PC-9 (cell line): Measurements from ENCODE around the gene TRIM56. TPM values are rescaled to one million over a fixed set of nuclear protein-coding genes. Genes with fewer than 3 reads are reported as not detected.

Experiments used
- BruUV-seq: library from RNA; stranded (reverse); fragments of 400-500 nt; replicated peaks from 2 replicates; lab custom pipeline; 2021; lab: Mats Ljungman, UMichigan
- CTCF ChIA-PET: fragments of 300-600 bp; sonication (Branson Sonifier 250); formaldehyde crosslinking; loops from one replicate; lab custom pipeline; 2022; ENCODE audit warnings: antibody characterized with exemption; lab: Charles Lee
- POLR2A ChIA-PET: fragments of 300-600 bp; sonication (Branson Sonifier 250); formaldehyde crosslinking; loops from one replicate; lab custom pipeline; 2022; ENCODE audit warnings: antibody characterized with exemption; ENCODE audit not compliant: unreplicated experiment; lab: Charles Lee
- DNase-seq, 2 experiments: peaks; one replicate each; pipeline versions ENCODE4 v3.0.0 to v3.0.0-alpha.2; 2015 to 2022; ENCODE audit warnings: mixed read lengths in 1 of 2
- H2AFZ ChIP-seq: fragments of 200-600 bp; sonication (generic); 2 replicates; pipeline ENCODE4 v1.8.1; 2017; ENCODE audit warnings: antibody characterized with exemption
- H3F3A ChIP-seq: fragments of 200-600 bp; sonication (generic); 2 replicates; pipeline ENCODE4 v1.8.1; 2017; ENCODE audit warnings: antibody characterized with exemption, mild to moderate bottlenecking, low read depth; ENCODE audit not compliant: insufficient read depth
- H3K27ac ChIP-seq: fragments of 200-600 bp; sonication (generic); 2 replicates; pipeline ENCODE4 v1.6.1; 2016; ENCODE audit warnings: mixed run types
- H3K27me3 ChIP-seq: fragments of 200-600 bp; sonication (generic); 2 replicates; pipeline ENCODE4 v1.6.1; 2016; ENCODE audit warnings: low read depth, mixed run types; ENCODE audit not compliant: insufficient read depth
- H3K36me3 ChIP-seq: fragments of 200-600 bp; sonication (generic); 2 replicates; pipeline ENCODE4 v1.6.1; 2016; ENCODE audit warnings: low read depth, mixed run types
- H3K4me1 ChIP-seq: fragments of 200-600 bp; sonication (generic); replicated peaks from 2 replicates; pipeline ENCODE4 v1.6.1; 2016; ENCODE audit warnings: mixed run types; ENCODE audit not compliant: insufficient read depth
- H3K4me2 ChIP-seq: fragments of 200-600 bp; sonication (generic); 2 replicates; pipeline ENCODE4 v1.6.1; 2017; ENCODE audit warnings: mixed run types
- H3K4me3 ChIP-seq: fragments of 200-600 bp; sonication (generic); 2 replicates; pipeline ENCODE4 v1.6.1; 2016; ENCODE audit warnings: mixed run types
- H3K79me2 ChIP-seq: fragments of 200-600 bp; sonication (generic); 2 replicates; pipeline ENCODE4 v1.6.1; 2017; ENCODE audit warnings: low read depth, mixed run types
- H3K9me2 ChIP-seq: fragments of 200-600 bp; sonication (generic); 2 replicates; pipeline ENCODE4 v1.8.1; 2017; ENCODE audit warnings: mild to moderate bottlenecking; ENCODE audit not compliant: insufficient read depth
- H3K9me3 ChIP-seq: fragments of 200-600 bp; sonication (generic); 2 replicates; pipeline ENCODE4 v1.8.1; 2016; ENCODE audit warnings: low read depth; ENCODE audit not compliant: insufficient read depth
- H4K20me1 ChIP-seq: fragments of 200-600 bp; sonication (generic); 2 replicates; pipeline ENCODE4 v1.8.1; 2017; ENCODE audit not compliant: insufficient read depth
- CTCF ChIP-seq: fragments of 200-600 bp; sonication (generic); conservative IDR thresholded peaks from 2 replicates; pipeline ENCODE4 v1.6.1; 2017; ENCODE audit warnings: mixed run types, antibody characterized with exemption, mild to moderate bottlenecking, moderate library complexity
- EZH2 ChIP-seq: fragments of 200-600 bp; sonication (generic); IDR thresholded peaks from 2 replicates; pipeline ENCODE4 v1.8.0; 2017; ENCODE audit warnings: antibody characterized with exemption, low read depth
- intact Hi-C: fragments of 100-400 bp; cut with micrococcal nuclease; formaldehyde crosslinking; loops from one replicate; pipeline ENCODE4 v1.10.0; 2022; ENCODE audit not compliant: unreplicated experiment
- total RNA-seq: library from RNA; stranded (reverse); gene quantifications from 2 replicates; pipeline ENCODE4 v1.2.3, GENCODE V29; 2021

TRIM56 gene
- total RNA-seq, 1 experiment from 2014 or later = 72.3 TPM

GRCh38 chr7:101125989-101126650 lies 40.8 kb downstream of the TRIM56 start:
- H3K9me3 ChIP-seq = no peaks in the 10 kb centered on the region
- H3K27ac ChIP-seq = peak overlapping the region; percentile 99
- TF ChIP-seq CTCF (no peak; the same call in 1 of the 2 replicates), EZH2 (no peak)
- peak overlapping the region; percentile 92 for H3K4me2 ChIP-seq
- intact Hi-C loops = loop anchor here (1.0 kb wide), 3 partner anchors 8 to 41 kb away; partner anchors contain the start of gene TRIM56
- no peaks in the 10 kb centered on the region for H4K20me1 ChIP-seq
- no peaks in the 10 kb centered on the region for H3K9me2 ChIP-seq
- H3K79me2 ChIP-seq = peaks cover 15% of the 10 kb centered on the region; the same call in 1 of the 2 replicates
- no peaks in the 10 kb centered on the region for H3K36me3 ChIP-seq
- H3K4me1 ChIP-seq = peaks cover 78% of the 10 kb centered on the region
- ChIA-PET POLR2A (interaction anchor here (0.6 to 1.9 kb wide), 12 partner anchors 9 to 273 kb away, joined by 3 to 22 read pairs (median 4); no protein-coding TSS in a partner anchor), CTCF (interaction anchor here (0.6 to 1.9 kb wide), 5 partner anchors 10 to 31 kb away, joined by 4 to 17 read pairs (median 5); no protein-coding TSS in a partner anchor)
- peak; percentile 88 to 94 for DNase-seq
- H3F3A ChIP-seq = peaks cover 70% of the 10 kb centered on the region
- no peak overlapping the region for H3K4me3 ChIP-seq
- H3K27me3 ChIP-seq = no peaks in the 10 kb centered on the region
- H2AFZ ChIP-seq = peak overlapping the region; percentile 62; the same call in 1 of the 2 replicates
- BruUV-seq = no TSS peak

GRCh38 chr7:101126651-101127459 lies 41.6 kb downstream of the TRIM56 start, which contains the start of gene SERPINE1:
TSS of gene SERPINE1 (plus strand) at chr7:101127104. CDS start at chr7:101128394, 1,290 bp downstream.
- TF ChIP-seq EZH2 (no peak), CTCF (peak; percentile 15; the same call in 1 of the 2 replicates)
- DNase-seq = peak; percentile 51 to 92
- no peaks in the 10 kb centered on the region for H4K20me1 ChIP-seq
- ChIA-PET POLR2A (interaction anchor here (0.6 to 1.9 kb wide), 13 partner anchors 9 to 274 kb away, joined by 3 to 22 read pairs (median 4); partner anchors contain the start of gene ZNHIT1), CTCF (interaction anchor here (0.6 to 1.9 kb wide), 5 partner anchors 10 to 32 kb away, joined by 4 to 17 read pairs (median 5); no protein-coding TSS in a partner anchor)
- no peaks in the 10 kb centered on the region for H3K36me3 ChIP-seq
- H2AFZ ChIP-seq = peak within 1 kb of the TSS; percentile 62; the same call in 1 of the 2 replicates
- H3K4me3 ChIP-seq = peak within 1 kb of the TSS; percentile 45; the same call in 1 of the 2 replicates
- no TSS peak for BruUV-seq
- peaks cover 15% of the 10 kb centered on the region; the same call in 1 of the 2 replicates for H3K79me2 ChIP-seq
- no peaks in the 10 kb centered on the region for H3K9me3 ChIP-seq
- peak within 1 kb of the TSS; percentile 92 for H3K4me2 ChIP-seq
- no peaks in the 10 kb centered on the region for H3K9me2 ChIP-seq
- intact Hi-C loops = loop anchor here (1.0 kb wide), 3 partner anchors 9 to 42 kb away; partner anchors contain the start of gene TRIM56
- peaks cover 63% of the 10 kb centered on the region for H3F3A ChIP-seq
- no peaks in the 10 kb centered on the region for H3K27me3 ChIP-seq
- peaks cover 71% of the 10 kb centered on the region for H3K4me1 ChIP-seq
- H3K27ac ChIP-seq = peak within 1 kb of the TSS; percentile 99
